Cerebellar cortex (tissue), 1 donor: ENCODE data around the gene TRAF2.

Experiments used
- DNase-seq: peaks from one replicate; pipeline ENCODE4 v3.0.0-alpha.2; 2015; ENCODE audit warnings: low spot score

TRAF2 gene

GRCh38 chr9:136913701-136914438 lies 27.6 kb downstream of the TRAF2 start:
- no peak for DNase-seq

DNA sequence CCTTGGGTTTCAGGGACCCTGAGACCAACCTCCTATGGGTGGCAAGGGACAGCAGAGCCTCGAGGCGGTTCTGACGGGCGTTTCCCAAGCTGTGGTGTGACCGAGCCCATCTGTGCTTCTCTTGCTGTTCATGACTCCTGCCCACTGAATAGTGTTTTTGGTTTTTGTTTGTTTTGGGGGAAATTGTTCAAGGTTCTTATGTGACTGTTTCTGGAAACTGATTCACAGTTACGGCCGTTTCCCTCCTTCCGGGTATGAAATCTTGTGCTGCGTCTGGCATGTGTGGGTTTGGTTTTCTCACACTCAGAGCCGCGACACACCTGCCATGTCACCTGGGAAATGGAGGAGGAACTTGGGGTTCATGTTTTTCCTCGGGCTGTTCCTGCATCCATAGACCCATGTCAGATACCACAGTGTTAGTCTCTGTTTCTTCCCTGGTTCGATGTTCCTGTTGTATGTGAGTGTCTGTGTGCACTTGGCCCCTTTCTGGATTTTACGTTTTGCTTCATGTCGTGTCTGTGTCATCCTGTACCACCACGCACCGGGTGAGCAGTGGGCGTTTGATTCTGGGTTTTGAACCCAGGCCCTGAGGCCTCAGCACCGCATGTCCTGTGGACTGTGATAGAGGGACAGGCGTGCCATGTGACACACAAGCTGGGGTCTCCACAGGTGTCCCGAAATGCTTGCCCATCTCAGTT lies 29.5 kb downstream of the TRAF2 start:
- no peak for DNase-seq

- peak; percentile 44 for DNase-seq
These were observed 30.2 kb downstream of the TRAF2 start for GRCh38 chr9:136916330-136917184.

GRCh38 chr9:136917902-136918301 lies 31.6 kb downstream of the TRAF2 start:
- DNase-seq, result no peak

DNA sequence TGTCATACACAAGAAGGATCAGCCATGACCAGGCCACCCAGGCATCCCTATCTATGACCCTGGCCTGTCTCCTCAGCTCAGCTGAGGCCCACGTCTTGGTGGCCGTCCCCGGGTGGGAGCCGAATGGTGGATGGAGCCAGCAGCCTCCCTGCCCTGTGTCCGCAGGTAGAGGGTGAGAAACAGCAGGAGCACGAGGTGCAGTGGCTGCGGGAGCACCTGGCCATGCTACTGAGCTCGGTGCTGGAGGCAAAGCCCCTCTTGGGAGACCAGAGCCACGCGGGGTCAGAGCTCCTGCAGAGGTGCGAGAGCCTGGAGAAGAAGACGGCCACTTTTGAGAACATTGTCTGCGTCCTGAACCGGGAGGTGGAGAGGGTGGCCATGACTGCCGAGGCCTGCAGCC lies 33.8 kb downstream of the TRAF2 start:
- no peak for DNase-seq

DNA sequence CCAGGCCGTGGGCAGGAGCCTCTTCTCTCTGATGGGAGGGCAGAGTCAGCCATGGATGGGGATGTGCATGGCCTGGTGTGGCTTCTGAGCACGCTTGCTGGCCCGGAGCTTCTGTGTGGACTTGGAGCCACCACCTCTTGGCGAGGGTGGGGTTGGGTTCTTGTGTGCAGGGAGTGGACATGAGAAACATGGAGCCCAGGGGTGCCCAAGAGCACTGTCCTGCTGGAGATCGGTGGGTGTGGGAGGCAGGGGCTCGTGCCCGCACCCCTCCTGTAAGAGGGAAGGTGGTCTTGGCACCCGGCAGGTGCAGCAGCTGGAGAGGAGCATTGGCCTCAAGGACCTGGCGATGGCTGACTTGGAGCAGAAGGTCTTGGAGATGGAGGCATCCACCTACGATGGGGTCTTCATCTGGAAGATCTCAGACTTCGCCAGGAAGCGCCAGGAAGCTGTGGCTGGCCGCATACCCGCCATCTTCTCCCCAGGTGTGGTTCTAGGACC lies 34.5 kb downstream of the TRAF2 start:
- DNase-seq, result no peak

DNA sequence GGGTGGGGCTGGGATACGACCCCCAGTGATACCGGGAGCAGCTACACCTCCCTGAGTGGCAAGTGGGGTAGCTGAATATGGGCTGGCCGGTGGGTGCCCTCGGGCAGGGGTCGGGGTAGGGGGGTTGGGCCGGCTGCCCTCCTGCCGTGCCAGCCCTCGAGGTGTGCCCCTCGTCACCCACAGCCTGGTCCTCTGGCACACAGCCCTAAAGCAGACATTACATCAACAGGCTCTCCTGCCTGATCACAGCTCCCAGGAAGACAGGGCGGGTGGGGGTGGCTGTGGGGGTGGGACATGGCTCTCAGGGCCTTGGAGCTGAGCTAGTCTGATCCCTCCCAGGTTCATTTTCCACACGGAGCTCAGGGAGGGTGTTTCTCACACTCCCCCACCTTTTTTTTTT lies 35.0 kb downstream of the TRAF2 start:
- no peak for DNase-seq

DNA sequence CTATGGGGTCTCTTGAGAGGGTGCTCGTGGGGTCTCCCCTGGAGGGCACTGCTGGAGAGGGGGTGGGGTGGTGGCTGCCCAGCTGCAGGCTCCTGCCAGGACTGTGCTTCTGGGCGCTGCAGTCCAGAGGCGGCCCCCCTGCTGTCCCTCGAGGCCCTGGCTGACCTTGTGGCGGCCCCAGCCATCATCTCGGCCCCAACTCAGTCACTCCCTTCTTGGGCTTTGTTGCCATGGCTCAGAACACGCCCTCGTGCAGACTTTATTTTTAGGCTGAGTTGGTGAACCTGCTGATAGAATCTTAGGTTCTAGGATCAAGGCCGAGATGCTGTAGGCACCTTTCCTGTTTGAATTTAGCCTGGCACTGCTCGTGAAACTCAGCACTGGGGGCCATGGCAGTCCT lies 35.4 kb downstream of the TRAF2 start:
- DNase-seq, result no peak

DNA sequence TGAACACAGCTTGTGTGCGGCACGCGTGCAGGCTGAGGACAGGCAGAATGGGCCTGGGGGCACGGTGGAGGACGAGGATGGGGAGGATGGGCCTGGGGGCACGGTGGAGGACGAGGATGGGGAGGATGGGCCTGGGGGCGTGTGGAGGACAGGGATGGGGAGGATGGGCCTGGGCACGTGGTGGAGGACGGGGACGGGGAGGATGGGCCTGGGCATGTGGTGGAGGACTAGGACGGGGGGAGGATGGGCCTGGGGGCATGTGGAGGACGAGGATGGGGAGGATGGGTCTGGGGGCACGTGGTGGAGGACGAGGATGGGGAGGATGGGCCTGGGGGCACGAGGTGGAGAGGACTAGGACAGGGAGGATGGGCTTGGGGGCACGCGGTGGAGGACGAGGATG lies 36.2 kb downstream of the TRAF2 start:
- no peak for DNase-seq

DNA sequence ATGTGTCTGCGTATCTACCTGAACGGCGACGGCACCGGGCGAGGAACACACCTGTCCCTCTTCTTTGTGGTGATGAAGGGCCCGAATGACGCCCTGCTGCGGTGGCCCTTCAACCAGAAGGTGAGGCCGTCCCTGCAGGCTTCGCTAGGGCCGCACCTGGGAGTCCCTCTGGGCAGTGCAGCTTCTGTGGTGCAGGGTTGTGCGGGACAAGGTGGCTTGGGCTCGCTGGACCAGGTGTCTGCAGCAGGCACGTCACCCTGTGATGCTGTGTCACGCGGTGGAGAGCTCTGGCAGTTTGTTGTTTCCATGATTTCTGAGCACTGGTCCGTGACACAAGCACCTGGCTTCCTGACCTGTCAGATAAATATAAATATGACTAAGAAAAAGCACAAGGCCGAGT lies 37.6 kb downstream of the TRAF2 start:
- no peak for DNase-seq

GRCh38 chr9:136925414-136926153 lies 39.3 kb downstream of the TRAF2 start:
- no peak for DNase-seq

- DNase-seq, result no peak
These were observed 39.9 kb downstream of the TRAF2 start for GRCh38 chr9:136926154-136926704.

DNA sequence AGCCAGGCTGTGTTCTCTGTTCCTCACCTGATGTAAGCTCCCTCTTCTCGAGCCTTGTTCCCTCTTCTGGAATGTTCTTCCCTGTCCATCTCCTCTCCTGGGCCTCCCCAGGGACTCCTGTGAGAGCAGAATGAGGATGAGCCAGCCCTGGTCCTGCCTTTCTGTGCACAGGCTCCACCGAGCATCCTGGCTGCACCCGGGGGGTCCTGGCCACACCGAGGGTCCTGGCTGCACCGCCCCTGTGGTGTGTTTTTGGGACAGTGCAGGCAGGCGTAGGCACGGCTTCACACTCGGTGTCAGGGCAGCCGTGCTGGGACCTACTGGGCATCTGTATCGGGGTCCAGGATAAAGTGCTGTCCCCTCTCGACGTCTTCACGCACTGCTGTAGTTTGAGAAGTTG lies 40.4 kb downstream of the TRAF2 start:
- DNase-seq, result no peak

DNA sequence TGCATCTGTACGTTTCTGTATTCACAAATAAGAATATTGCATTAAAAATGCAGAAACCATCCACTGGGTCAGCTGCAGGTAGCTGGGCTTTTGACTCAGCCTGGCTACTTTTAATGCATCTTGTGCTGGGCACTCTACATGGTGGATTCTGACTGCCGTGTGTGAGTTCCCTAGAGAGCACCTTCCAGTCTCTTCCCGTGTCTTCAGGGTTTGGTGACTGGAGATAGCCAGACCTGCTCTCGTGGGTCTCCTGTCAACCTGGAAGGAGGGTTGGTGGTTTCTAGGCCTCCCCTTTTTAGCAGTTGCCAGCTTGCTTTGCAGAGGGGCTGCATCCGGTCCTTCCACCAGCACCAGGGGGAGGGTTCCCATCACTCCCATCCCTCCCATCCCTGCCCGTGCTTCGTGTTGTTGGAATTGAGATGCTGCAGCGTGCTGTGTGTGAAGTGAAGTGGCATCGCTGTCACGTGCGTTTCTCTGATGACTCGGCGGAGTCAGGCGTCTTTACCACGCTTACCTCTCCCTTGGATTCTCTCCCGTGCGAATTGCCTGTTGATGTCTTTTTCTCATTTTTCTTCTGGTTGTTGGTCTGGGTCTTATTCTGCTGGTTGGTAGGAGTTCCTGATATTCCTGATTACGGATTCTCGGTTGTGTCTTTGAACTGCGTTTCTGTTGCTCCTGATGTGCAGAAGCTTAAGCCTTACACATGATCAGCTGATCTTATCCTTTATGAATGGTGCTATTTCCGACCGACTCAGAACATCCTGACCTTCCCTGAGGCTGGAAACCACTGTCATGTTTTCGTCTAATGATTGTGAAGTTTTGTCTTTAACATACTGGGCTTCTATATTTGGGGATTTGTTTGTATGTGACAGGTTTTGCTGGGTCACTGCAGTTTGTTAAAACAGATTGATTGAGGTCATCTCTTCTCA lies 41.3 kb downstream of the TRAF2 start:
- DNase-seq, result no peak

DNA sequence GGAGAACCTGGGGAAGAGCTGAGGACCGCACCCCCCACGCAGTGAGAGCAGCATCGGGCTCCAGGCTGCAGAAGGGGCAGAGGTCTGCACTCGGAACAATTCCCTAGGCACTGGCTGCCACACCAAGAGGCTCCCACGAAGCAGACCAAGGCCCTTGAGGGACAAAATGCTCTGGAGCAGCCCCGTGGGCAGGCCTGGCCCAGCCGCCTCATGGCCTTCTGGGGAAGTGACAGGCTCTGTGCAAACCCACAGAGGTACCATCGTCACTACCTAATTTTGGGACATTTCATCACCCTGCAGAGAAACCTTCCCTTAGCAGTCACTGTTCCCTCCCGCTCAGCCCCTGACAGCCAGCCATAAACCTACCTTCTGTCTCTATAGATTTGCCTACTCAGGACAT lies 42.3 kb downstream of the TRAF2 start:
- DNase-seq, result peak; percentile 68

GRCh38 chr9:136930014-136930413 lies 43.7 kb downstream of the TRAF2 start:
- DNase-seq, result no peak

DNA sequence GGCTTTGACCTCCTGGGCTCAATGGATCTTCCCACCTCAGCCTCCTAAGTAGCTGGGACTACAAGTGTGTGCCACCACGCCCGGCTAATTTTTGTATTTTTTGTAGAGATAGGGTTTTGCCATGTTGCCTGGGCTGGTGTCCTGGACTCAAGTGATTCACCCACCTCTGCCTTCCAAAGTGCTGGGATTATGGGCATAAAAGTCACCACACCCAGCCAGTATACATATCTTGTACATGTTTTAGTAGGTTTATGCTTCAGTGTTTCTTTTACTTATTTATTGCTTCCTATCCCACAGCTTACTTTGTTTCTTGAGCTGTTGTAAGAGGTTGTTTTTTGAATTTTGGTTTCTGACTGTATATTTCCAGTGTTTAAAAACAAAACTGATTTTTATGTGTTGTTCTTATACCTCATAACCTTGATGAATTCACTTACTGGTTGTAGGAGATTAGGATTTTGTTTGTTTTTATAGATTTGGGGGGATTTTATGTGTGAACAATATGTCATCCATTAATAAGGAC lies 45.4 kb downstream of the TRAF2 start:
- DNase-seq, result no peak

DNA sequence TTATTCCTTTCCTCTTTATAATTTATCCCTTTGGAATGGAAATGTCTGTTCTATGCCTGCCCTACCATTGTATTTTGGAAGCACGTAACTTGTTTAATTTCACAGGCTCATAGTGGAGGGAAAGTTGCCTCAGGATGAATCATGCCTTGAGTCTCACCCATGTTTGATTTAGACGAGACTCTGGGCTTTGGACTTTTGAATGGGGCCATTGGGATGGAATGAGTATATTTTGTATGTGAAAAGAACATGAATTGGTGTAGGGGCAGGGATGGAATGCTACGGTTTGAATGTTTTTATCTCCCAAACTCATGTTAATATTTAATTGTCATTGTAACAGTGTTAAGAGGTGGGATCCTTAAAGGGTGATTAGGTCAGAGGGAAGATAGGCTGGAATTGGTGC lies 48.0 kb downstream of the TRAF2 start:
- DNase-seq, result no peak

- DNase-seq, result no peak
These were observed 49.3 kb downstream of the TRAF2 start for GRCh38 chr9:136935651-136936050.

- no peak for DNase-seq
These were observed 50.4 kb downstream of the TRAF2 start for GRCh38 chr9:136936645-136937170.
